ENCODE results near the gene BRF1. TPM values are rescaled to one million over a fixed set of nuclear protein-coding genes. Genes with fewer than 3 reads are reported as not detected.
A peak's percentile ranks its signal among the peaks of the same experiment; 100 is the strongest.

The BRF1 gene
- total RNA-seq, 4 donors from 2014 or later = 22.2 to 37.9 (median 26.2) TPM

GRCh38 chr14:105286759-105287144 lies 14.0 kb downstream of the BRF1 start:
- TF ChIP-seq, protein P1, sequence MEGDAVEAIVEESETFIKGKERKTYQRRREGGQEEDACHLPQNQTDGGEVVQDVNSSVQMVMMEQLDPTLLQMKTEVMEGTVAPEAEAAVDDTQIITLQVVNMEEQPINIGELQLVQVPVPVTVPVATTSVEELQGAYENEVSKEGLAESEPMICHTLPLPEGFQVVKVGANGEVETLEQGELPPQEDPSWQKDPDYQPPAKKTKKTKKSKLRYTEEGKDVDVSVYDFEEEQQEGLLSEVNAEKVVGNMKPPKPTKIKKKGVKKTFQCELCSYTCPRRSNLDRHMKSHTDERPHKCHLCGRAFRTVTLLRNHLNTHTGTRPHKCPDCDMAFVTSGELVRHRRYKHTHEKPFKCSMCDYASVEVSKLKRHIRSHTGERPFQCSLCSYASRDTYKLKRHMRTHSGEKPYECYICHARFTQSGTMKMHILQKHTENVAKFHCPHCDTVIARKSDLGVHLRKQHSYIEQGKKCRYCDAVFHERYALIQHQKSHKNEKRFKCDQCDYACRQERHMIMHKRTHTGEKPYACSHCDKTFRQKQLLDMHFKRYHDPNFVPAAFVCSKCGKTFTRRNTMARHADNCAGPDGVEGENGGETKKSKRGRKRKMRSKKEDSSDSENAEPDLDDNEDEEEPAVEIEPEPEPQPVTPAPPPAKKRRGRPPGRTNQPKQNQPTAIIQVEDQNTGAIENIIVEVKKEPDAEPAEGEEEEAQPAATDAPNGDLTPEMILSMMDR (IDR thresholded peaks at IDR 0.05) = no peak
- no peak for TF ChIP-seq POLR2A (IDR thresholded peaks at IDR 0.05)
- peaks cover 0 to 32% (median 0%) of the 10 kb centered on the region in 3 donors for H3K36me3 ChIP-seq
- H3K4me3 ChIP-seq = no peak overlapping the region
- intact Hi-C loops (cut with DNase I) = loop anchor here (10.0 kb wide), 2 partner anchors 82 to 192 kb away; no protein-coding TSS in a partner anchor
- no peak for DNase-seq
- H3K27ac ChIP-seq = no peak overlapping the region
- no peaks in the 10 kb centered on the region for H3K9me3 ChIP-seq
- WGBS, 2 donors = 100% methylated on average over 4 to 5 of the region's 9 CpGs
- no peaks in the 10 kb centered on the region for H3K27me3 ChIP-seq
- peaks cover 0 to 14% (median 0%) of the 10 kb centered on the region in 3 donors for H3K4me1 ChIP-seq

GRCh38 chr14:105285174-105285573 lies 15.6 kb downstream of the BRF1 start:
- intact Hi-C loops (cut with DNase I) = loop anchor here (10.0 kb wide), 2 partner anchors 80 to 190 kb away; no protein-coding TSS in a partner anchor
- no peak for DNase-seq
- Histone ChIP-seq H3K4me1 (peaks cover 0 to 11% (median 0%) of the 10 kb centered on the region in 3 donors), H3K27ac (no peak overlapping the region), H3K9me3 (no peaks in the 10 kb centered on the region), H3K27me3 (no peaks in the 10 kb centered on the region), H3K4me3 (no peak overlapping the region), H3K36me3 (peaks cover 0 to 38% (median 0%) of the 10 kb centered on the region in 3 donors)
- TF ChIP-seq, protein P1 (IDR thresholded peaks at IDR 0.05) = no peak
- no peak for TF ChIP-seq POLR2A (IDR thresholded peaks at IDR 0.05)
- WGBS, 2 donors = 85 to 97% methylated on average over 8 of the region's 8 CpGs

DNA sequence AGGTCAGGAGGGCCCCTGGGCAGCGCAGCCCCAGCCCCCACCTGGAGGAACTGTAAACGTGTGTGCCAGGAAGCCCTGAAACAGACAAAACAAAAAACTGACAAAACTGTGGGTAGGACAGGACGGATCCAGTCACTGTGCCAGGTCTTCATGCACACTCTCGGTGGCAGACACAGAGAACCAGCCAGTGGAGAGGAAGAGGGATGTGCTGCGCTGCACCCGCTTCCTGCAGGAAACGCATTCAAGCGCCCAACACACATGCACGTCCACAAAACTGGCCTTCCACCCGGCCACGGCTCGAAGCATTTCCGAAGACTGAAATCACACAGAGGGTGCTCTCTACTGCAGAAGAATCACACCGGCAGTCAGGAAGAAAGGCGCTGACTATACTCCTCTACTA lies 16.9 kb downstream of the BRF1 start:
- H3K27ac ChIP-seq = peak overlapping the region in 1 of 4 donors; percentile 21
- intact Hi-C loops (cut with DNase I) = loop anchor here (5.0 to 10.0 kb wide), 3 partner anchors 53 to 189 kb away; no protein-coding TSS in a partner anchor
- H3K4me1 ChIP-seq = peaks cover 0 to 11% (median 0%) of the 10 kb centered on the region in 3 donors
- no peak overlapping the region for H3K4me3 ChIP-seq
- H3K9me3 ChIP-seq = no peaks in the 10 kb centered on the region
- TF ChIP-seq, protein P1 (IDR thresholded peaks at IDR 0.05) = no peak
- no peak for TF ChIP-seq POLR2A (IDR thresholded peaks at IDR 0.05)
- H3K27me3 ChIP-seq = no peaks in the 10 kb centered on the region
- peaks cover 0 to 38% (median 0%) of the 10 kb centered on the region in 3 donors for H3K36me3 ChIP-seq
- DNase-seq = no peak
- 67 to 68% methylated on average over 12 to 14 of the region's 15 CpGs for WGBS, 2 donors

- DNase-seq = no peak
- Histone ChIP-seq H3K4me3 (no peak overlapping the region), H3K36me3 (peaks cover 0 to 38% (median 0%) of the 10 kb centered on the region in 3 donors), H3K9me3 (no peaks in the 10 kb centered on the region), H3K27me3 (no peaks in the 10 kb centered on the region), H3K27ac (no peak overlapping the region), H3K4me1 (peaks cover 0 to 11% (median 0%) of the 10 kb centered on the region in 3 donors)
- intact Hi-C loops (cut with DNase I) = loop anchor here (5.0 to 10.0 kb wide), 3 partner anchors 54 to 188 kb away; no protein-coding TSS in a partner anchor
- 88 to 90% methylated on average over 4 of the region's 10 CpGs for WGBS, 2 donors
- TF ChIP-seq POLR2A (IDR thresholded peaks at IDR 0.05) = no peak
- TF ChIP-seq, protein P1 (IDR thresholded peaks at IDR 0.05) = no peak
Measured at GRCh38 chr14:105283028-105283427, 17.8 kb downstream of the BRF1 start.

- Histone ChIP-seq H3K4me1 (peaks cover 0 to 17% (median 0%) of the 10 kb centered on the region in 3 donors), H3K36me3 (peaks cover 0 to 38% (median 0%) of the 10 kb centered on the region in 3 donors), H3K4me3 (no peak overlapping the region), H3K27me3 (no peaks in the 10 kb centered on the region), H3K27ac (no peak overlapping the region), H3K9me3 (no peaks in the 10 kb centered on the region)
- WGBS, 2 donors = 62 to 69% methylated on average over 12 to 16 of the region's 16 CpGs
- intact Hi-C loops (cut with DNase I) = loop anchor here (5.0 to 10.0 kb wide), 3 partner anchors 55 to 187 kb away; no protein-coding TSS in a partner anchor
- TF ChIP-seq, protein P1 (IDR thresholded peaks at IDR 0.05) = no peak
- no peak for TF ChIP-seq POLR2A (IDR thresholded peaks at IDR 0.05)
- no peak for DNase-seq
Measured at GRCh38 chr14:105282098-105282725, 18.6 kb downstream of the BRF1 start.

All from esophagus squamous epithelium (tissue), 5 donors.